Upper lobe of left lung (tissue), 6 donors: ENCODE data around the gene TPST1. TPM values are rescaled to one million over a fixed set of nuclear protein-coding genes. Genes with fewer than 3 reads are reported as not detected.

Experiments used
- ATAC-seq, 2 donors: fragments of 200-7000 bp; cut with Tn5 transposase; one replicate each; pipeline ENCODE4 v1.9.1; 2022; ENCODE audit warnings: mild to moderate bottlenecking in 2 of 2, moderate library complexity in 2 of 2; ENCODE audit not compliant: low FRiP score in 2 of 2
- DNase-seq, 2 donors: peaks; one replicate each; pipeline ENCODE4 v3.0.0-alpha.2; 2019 to 2020
- H3K27ac ChIP-seq, 4 donors: fragments of 200-600 bp; sonication (generic); one replicate each; pipeline ENCODE4 v1.5.1; 2016 to 2019
- H3K27me3 ChIP-seq, 4 donors: fragments of 200-600 bp; sonication (generic); one replicate each; pipeline ENCODE4 v1.5.1; 2017 to 2019
- H3K36me3 ChIP-seq, 4 donors: fragments of 200-600 bp; sonication (generic); one replicate each; pipeline ENCODE4 v1.5.1; 2016 to 2019
- H3K4me1 ChIP-seq, 4 donors: fragments of 200-600 bp; sonication (generic); one replicate each; pipeline ENCODE4 v1.5.1; 2018 to 2019
- H3K4me3 ChIP-seq, 4 donors: fragments of 200-600 bp; sonication (generic); one replicate each; pipeline ENCODE4 v1.5.1; 2017 to 2019; ENCODE audit warnings: mild to moderate bottlenecking in 2 of 4, moderate library complexity in 1 of 4
- H3K9me3 ChIP-seq, 4 donors: fragments of 200-600 bp; sonication (generic); one replicate each; pipeline ENCODE4 v1.5.1; 2018 to 2019
- EP300 ChIP-seq, 4 donors: sonication (generic); formaldehyde crosslinking; IDR thresholded peaks; one replicate each; pipeline ENCODE4 v1.5.1; 2017; ENCODE audit warnings: antibody characterized with exemption in 4 of 4, control low read depth in 2 of 4
- POLR2A ChIP-seq, 4 donors: fragments of 450-650 bp; IDR thresholded peaks; one replicate each; pipeline ENCODE4 v1.5.1; 2016 to 2017; ENCODE audit warnings: antibody characterized with exemption in 4 of 4, mild to moderate bottlenecking in 2 of 4
- POLR2AphosphoS5 ChIP-seq, 2 donors: sonication (generic); formaldehyde crosslinking; IDR thresholded peaks; one replicate each; pipeline ENCODE4 v1.5.1; 2017; ENCODE audit warnings: antibody characterized with exemption in 2 of 2
- WGBS, 2 donors: methylation state at CpG; one replicate each; pipeline ENCODE4 v1.1.5; 2017 to 2018; 5-methylcytosine and 5-hydroxymethylcytosine counted together
- total RNA-seq, 6 donors: library from RNA; depleted of rRNA in 4 of 6; stranded (reverse); fragments of >200 nt in 4 of 6; gene quantifications; one replicate each; pipeline versions ENCODE4 v1.1.0 to v1.2.1, GENCODE V29; 2016 to 2021
- TF ChIP-seq, protein P1 (sequence below), 6 experiments: fragments of 450-650 bp in 4 of 6; fragments of 200-600 bp in 2 of 6; sonication (generic) in 2 of 6; IDR thresholded peaks; one replicate each; pipeline ENCODE4 v1.5.1; 2016 to 2019; ENCODE audit warnings: antibody characterized with exemption in 6 of 6
- donor health status: DM: no; HTN: no; CAD: no; lungs with moderate emphysema.
- donor health status: DM: no; HTN: yes; CAD: no; lungs with severe emphysema.

Gene TPST1
- total RNA-seq, 6 donors from 2014 or later: 17.1 to 69.1 (median 19.0) TPM

DNA sequence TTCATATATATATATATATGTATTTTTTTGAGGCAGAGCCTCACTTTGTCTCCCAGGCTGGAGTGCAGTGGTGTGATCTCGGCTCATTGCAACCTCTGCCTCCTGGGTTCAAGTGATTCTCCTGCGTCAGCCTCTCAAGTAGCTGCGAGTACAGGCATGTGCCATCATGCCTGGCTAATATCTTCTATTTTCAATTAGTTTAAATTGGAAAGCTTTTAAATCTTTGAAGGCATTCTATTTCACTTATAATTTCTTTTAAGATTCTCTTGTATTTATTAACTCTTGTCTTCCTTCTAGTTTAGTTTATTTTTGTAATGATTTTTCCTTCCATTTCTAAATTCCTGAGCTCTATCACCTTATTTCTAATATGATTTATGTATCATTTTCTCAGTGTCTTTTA lies 71.2 kb downstream of the TPST1 start:
- Histone ChIP-seq H3K27me3 (no peaks in the 10 kb centered on the region), H3K4me1 (no peaks in the 10 kb centered on the region), H3K9me3 (no peaks in the 10 kb centered on the region), H3K27ac (no peak overlapping the region), H3K36me3 (no peaks in the 10 kb centered on the region), H3K4me3 (no peak overlapping the region)
- ATAC-seq (no peak), DNase-seq (no peak)
- 78 to 84% methylated on average over 3 of the region's 3 CpGs for WGBS, 2 donors
- TF ChIP-seq POLR2A (IDR thresholded peaks at IDR 0.05) (no peak), EP300 (IDR thresholded peaks at IDR 0.05) (no peak), POLR2AphosphoS5 (IDR thresholded peaks at IDR 0.05) (no peak)
- TF ChIP-seq, protein P1, sequence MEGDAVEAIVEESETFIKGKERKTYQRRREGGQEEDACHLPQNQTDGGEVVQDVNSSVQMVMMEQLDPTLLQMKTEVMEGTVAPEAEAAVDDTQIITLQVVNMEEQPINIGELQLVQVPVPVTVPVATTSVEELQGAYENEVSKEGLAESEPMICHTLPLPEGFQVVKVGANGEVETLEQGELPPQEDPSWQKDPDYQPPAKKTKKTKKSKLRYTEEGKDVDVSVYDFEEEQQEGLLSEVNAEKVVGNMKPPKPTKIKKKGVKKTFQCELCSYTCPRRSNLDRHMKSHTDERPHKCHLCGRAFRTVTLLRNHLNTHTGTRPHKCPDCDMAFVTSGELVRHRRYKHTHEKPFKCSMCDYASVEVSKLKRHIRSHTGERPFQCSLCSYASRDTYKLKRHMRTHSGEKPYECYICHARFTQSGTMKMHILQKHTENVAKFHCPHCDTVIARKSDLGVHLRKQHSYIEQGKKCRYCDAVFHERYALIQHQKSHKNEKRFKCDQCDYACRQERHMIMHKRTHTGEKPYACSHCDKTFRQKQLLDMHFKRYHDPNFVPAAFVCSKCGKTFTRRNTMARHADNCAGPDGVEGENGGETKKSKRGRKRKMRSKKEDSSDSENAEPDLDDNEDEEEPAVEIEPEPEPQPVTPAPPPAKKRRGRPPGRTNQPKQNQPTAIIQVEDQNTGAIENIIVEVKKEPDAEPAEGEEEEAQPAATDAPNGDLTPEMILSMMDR (IDR thresholded peaks at IDR 0.05): no peak

DNA sequence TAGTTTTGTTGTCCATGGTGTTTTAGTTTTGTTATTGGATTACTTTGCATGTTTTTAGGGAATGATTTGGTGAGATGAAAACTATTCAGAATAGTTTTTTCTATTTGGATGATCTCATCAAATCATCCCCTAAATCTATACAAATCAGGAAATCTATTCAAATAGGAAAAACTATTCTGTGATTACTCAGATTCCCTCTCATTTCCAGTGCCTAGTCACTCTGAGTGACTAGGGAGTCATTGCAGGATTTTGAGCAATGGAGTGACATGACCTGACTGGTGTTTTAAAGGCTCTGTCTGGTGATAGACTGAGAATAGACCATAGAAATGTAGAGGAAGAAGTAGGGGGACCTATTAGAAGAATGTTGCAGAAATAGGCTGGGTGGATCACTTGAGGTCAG lies 72.4 kb downstream of the TPST1 start:
- Histone ChIP-seq H3K9me3 (no peaks in the 10 kb centered on the region), H3K27ac (no peak overlapping the region), H3K27me3 (no peaks in the 10 kb centered on the region), H3K36me3 (no peaks in the 10 kb centered on the region), H3K4me1 (peaks cover 7 to 11% (median 10%) of the 10 kb centered on the region in 4 donors), H3K4me3 (no peak overlapping the region)
- DNase-seq (no peak), ATAC-seq (no peak)
- TF ChIP-seq EP300 (IDR thresholded peaks at IDR 0.05) (no peak), POLR2A (IDR thresholded peaks at IDR 0.05) (no peak), POLR2AphosphoS5 (IDR thresholded peaks at IDR 0.05) (no peak)
- TF ChIP-seq, protein P1 (IDR thresholded peaks at IDR 0.05): no peak

DNA sequence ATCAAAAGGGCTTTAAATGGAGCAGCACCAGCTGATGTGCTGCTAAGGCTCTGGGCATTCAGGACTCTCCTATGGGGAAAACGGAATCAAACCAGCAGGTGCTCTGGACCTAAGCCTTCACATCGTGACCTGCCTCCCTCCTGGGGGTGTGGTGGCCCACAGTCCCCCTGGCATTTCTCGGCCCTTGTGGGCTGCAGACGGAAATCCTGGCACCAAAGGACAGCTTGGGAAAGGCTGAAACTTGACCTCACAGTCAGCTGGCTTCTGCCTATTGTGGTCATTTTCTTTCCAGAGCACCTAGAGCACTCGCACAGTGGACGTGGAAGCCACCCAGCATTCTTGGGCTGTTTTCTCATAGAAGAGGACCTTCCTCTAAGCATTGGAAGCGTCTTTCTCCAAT lies 74.8 kb downstream of the TPST1 start:
- peak in 1 of 2 donors; percentile 16 for DNase-seq
- TF ChIP-seq POLR2A (IDR thresholded peaks at IDR 0.05): no peak
- no peak for TF ChIP-seq POLR2AphosphoS5 (IDR thresholded peaks at IDR 0.05)
- TF ChIP-seq EP300 (IDR thresholded peaks at IDR 0.05): no peak
- TF ChIP-seq, protein P1 (IDR thresholded peaks at IDR 0.05): no peak
- Histone ChIP-seq H3K27ac (no peak overlapping the region), H3K4me3 (no peak overlapping the region), H3K9me3 (no peaks in the 10 kb centered on the region), H3K4me1 (peaks cover 11 to 16% (median 12%) of the 10 kb centered on the region in 4 donors), H3K27me3 (no peaks in the 10 kb centered on the region), H3K36me3 (no peaks in the 10 kb centered on the region)
- WGBS, 2 donors: 97% methylated on average over 7 of the region's 7 CpGs
- ATAC-seq: no peak

DNA sequence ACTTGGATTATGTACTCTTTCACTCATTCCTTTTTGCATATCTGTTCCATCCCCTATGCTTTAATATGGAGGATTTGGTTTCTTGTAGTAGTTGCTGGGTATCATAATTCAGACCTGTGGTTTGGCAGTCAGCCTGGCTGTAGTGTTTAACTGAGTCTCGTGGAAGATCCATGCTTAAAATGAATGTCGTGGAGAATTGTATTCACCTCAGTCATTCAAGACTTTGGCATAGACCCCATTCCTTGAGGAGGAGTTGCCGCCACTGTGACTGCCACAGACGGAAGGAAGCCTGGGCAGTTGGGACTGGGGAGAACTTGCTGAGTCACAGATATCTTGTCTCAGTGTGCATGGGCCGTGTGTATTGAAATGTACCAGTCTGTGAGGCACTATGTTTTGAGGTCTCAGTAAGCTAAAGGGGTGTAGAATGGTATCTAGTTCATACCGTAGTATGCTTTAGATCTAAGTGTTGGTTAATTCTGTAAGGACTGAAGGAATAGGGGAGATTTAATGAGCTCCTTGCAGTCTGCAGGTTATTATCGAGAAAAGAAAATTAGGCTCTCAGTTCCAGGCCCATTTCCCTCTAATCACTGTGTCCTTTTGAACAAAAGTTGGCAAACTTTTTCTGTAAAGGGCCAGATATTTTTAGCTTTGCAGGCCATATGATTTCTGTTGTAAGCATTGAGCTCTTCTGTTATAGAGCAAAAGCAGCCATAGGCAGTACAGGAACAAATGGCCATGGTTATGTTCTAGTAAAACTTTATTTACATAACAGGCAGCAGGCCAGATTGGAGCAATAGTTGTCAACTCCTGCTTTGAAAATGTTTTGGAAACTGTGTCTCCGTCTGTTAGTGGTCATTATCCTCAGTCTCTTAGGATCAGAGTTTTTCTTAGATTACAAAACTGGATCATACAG lies 76.8 kb downstream of the TPST1 start:
- H3K27ac ChIP-seq: peak overlapping the region in 3 of 4 donors; percentile 19 to 53 (median 41)

More for the DNA sequence above, 76.8 kb downstream of the TPST1 start:
- no peak for TF ChIP-seq POLR2A (IDR thresholded peaks at IDR 0.05)
- TF ChIP-seq, protein P1 (IDR thresholded peaks at IDR 0.05): no peak
- TF ChIP-seq EP300 (IDR thresholded peaks at IDR 0.05): no peak
- TF ChIP-seq POLR2AphosphoS5 (IDR thresholded peaks at IDR 0.05): no peak
- peak in 1 of 2 donors; percentile 63 for DNase-seq
- 45 to 58% methylated on average over 8 of the region's 8 CpGs for WGBS, 2 donors
- H3K9me3 ChIP-seq: no peaks in the 10 kb centered on the region
- no peaks in the 10 kb centered on the region for H3K27me3 ChIP-seq
- no peaks in the 10 kb centered on the region for H3K36me3 ChIP-seq
- peak in 1 of 2 donors; percentile 89 for ATAC-seq
- peaks cover 11 to 16% (median 14%) of the 10 kb centered on the region in 4 donors for H3K4me1 ChIP-seq
- no peak overlapping the region for H3K4me3 ChIP-seq
